Measurements from ENCODE around the gene TMEM18. TPM values are rescaled to one million over a fixed set of nuclear protein-coding genes. Genes with fewer than 3 reads are reported as not detected.

Gene TMEM18
- total RNA-seq, 4 donors from 2014 or later, result 17.8 to 27.3 (median 21.5) TPM

DNA sequence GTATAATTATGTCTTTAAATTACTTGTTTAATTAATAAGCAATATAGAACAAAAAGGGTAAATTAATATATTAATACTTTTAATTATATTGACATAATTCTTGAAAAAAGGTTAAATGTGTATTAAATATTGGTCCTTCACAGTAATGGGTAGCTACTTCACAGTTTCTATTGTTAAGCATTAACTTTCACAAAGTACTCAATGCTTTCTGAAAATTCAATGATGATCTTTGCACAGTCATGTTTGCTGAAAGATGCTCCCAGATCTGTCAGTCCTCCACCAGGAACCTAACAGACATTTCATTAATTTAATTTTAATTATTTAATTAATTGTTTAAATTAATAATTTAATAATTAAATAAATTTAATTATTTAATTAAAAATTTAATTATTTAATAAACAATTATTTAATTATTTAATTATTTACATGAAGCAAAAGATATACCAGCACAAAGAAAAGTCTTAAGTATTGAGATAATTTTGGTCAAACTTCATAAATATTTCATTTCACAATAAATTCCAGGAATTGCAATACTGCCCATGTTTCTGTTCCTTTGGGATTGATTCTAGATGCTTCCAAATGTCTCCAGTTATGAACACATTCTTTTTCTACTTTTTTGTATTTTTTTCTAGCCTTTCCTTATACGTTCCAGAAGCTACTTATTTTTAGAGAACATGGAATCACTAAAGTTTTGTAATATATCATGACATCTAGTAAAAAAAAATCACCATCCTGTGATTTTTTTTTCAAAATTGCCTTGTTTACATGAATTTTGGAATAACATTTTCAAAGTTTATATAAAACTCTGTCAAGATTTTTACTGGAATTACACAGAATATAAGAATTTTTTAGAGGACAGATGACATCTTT is 46.5 kb downstream of the TMEM18 start:
- TF ChIP-seq, protein P1, sequence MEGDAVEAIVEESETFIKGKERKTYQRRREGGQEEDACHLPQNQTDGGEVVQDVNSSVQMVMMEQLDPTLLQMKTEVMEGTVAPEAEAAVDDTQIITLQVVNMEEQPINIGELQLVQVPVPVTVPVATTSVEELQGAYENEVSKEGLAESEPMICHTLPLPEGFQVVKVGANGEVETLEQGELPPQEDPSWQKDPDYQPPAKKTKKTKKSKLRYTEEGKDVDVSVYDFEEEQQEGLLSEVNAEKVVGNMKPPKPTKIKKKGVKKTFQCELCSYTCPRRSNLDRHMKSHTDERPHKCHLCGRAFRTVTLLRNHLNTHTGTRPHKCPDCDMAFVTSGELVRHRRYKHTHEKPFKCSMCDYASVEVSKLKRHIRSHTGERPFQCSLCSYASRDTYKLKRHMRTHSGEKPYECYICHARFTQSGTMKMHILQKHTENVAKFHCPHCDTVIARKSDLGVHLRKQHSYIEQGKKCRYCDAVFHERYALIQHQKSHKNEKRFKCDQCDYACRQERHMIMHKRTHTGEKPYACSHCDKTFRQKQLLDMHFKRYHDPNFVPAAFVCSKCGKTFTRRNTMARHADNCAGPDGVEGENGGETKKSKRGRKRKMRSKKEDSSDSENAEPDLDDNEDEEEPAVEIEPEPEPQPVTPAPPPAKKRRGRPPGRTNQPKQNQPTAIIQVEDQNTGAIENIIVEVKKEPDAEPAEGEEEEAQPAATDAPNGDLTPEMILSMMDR (IDR thresholded peaks at IDR 0.05), result no peak
- ATAC-seq (ENCODE audit: low FRiP score) (no peak), DNase-seq (ENCODE audit: low spot score) (no peak)

DNA sequence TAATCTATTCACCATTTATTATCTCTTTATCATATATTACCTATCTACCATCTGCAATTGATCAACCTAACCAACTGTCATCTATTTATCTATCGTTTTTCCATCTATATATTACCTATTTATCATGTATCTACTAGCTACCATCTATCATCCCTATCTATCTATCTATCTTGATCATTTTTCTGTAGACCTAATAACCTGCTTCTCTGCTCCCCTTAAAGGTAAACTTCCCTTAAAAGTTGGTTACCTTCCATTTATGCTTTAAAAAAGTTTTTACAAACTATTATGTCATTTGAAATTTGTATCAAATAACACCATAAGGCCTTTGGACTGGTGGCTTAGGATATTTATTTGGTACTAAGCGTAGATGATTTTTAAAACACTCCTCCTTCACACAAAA is 47.2 kb downstream of the TMEM18 start:
- TF ChIP-seq, protein P1 (IDR thresholded peaks at IDR 0.05), result no peak
- ATAC-seq (ENCODE audit: low FRiP score), result no peak
- DNase-seq (ENCODE audit: low spot score), result no peak

DNA sequence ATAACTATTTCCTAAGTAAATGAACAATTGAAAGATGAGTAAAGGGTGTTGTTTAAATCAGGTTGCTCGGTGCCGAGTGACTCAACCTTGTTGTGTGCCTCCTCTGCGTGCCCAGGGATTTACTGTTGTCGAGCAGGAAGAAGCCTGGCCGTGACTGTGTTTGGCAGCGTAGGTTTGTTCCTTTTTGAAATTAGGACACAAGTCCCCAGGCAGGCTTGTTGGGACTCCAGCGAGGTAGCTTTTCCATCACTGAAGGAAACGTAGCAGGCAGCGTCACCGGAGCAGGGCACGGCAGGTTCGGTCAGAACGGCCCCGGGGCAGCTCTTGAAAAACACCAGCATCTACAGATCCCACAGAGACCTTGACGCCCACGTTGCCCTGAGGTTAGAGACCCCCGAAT is 48.6 kb downstream of the TMEM18 start:
- TF ChIP-seq, protein P1 (IDR thresholded peaks at IDR 0.05), result no peak
- DNase-seq (ENCODE audit: low spot score) (no peak), ATAC-seq (ENCODE audit: low FRiP score) (no peak)

DNA sequence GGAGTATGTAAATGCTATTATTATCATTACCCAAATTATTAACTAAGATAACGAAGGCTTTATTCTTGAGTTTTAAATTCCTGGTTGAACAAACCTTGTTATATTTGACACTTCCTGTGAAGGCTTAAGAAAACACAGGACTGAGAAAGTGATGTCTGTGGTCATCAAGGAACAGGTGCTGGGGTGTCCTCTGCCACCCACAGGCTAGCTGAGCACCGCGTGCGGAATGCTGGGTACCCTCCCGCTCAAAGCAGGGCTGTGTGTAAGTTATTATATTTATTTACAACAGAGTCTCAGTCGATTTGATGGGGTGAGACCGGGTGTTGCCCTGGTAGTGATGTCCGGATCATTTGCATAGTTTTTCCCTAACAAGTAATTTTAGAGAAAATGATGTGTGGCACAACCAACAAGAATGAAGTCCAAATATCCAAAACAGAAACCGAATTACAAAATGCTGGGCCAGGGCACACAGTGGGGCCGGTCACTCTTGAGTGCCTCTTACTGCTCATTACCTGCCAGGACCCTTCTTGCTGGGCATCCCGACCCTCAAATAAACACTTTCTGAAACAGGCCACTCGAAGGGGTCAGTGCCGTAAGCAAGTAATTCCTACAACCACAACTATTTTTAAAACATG is 49.2 kb downstream of the TMEM18 start:
- TF ChIP-seq, protein P1 (IDR thresholded peaks at IDR 0.05), result no peak
- DNase-seq (ENCODE audit: low spot score), result no peak
- ATAC-seq (ENCODE audit: low FRiP score), result no peak

DNA sequence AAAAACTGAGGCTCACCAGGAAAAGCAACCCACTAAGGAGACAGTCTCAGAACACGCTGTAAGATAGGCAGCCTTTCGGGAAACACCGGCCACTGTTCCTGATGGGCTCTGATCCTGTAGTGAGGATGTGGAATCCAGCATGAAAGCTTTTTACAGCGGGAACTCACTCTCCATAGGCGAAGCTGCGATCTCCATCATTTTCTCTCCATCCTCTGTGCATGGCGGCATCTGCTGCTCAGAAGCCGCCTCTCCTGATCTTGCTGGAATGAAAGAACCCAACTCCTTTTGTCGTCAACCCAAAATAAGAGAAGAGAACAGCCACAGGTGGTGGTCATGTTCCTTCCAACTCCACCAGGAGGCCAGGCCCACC is 49.9 kb downstream of the TMEM18 start:
- ATAC-seq (ENCODE audit: low FRiP score) (no peak), DNase-seq (ENCODE audit: low spot score) (no peak)
- TF ChIP-seq, protein P1 (IDR thresholded peaks at IDR 0.05), result no peak

DNA sequence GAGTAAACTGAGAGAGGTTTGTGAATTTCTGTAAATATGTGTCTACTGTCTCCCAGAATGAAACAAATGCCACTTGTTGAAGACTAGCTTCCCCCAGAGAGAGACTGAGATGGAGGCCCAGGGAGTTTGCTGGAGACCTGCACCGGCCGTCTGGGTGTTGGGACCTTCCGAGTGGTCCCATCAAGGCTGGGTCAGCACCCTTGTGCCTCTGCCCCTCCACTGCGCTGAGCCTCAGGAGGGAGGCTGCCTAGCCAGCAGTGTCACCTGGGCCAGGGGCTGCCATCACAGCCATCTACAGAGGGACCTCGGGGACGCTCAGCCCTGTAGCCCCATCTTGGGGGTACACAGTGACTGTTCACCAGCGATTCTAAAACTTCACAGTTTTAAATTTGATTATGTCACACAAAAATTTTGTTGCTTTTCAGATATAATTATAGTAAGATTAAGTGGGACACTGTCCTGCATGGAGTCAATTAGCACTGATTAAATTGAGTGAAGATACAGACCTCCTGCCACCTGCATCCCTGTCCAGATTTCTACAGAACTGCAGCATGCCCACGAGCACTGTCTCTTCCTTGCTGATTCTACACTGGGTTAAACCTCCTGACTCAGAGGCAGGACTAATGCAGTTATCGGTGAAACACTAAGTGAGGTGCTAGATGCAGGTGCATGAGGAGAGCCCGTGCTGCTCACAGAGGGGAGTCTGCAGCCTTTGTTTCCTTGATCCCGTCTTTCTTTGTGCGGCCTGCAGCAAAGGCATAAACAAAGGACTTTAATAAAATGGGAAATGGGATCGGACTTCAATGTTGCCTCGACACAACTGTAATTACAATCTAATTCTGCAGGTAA is 50.5 kb downstream of the TMEM18 start:
- no peak for ATAC-seq (ENCODE audit: low FRiP score)
- DNase-seq (ENCODE audit: low spot score), result no peak
- TF ChIP-seq, protein P1 (IDR thresholded peaks at IDR 0.05), result no peak

Measured in omental fat pad (tissue), 4 donors.